ENCODE data around the gene AQP1. TPM values are rescaled to one million over a fixed set of nuclear protein-coding genes. Genes with fewer than 3 reads are reported as not detected.
A peak's percentile ranks its signal among the peaks of the same experiment; 100 is the strongest.

The AQP1 gene
- total and polyA plus RNA-seq, 7 donors, result 75.0 to 229 (median 97.8) TPM

GRCh38 chr7:30915751-30916150 lies 4.1 kb downstream of the AQP1 start:
- Histone ChIP-seq H3K27me3 (ENCODE audit: insufficient read depth in 3 of 3, low read length in 2 of 3) (no peaks in the 10 kb centered on the region), H3K4me3 (peak overlapping the region; percentile 60), H3K4me1 (peaks cover 22% of the 10 kb centered on the region), H3K36me3 (ENCODE audit: insufficient read depth in 1 of 2, low read depth in 1 of 2) (no peaks in the 10 kb centered on the region), H3K9me3 (no peaks in the 10 kb centered on the region), H3K27ac (peak overlapping the region; percentile 23)
- intact Hi-C loops (cut with DNase I), result no loop called here
- WGBS, 3 donors, result 72 to 81% (median 73%) methylated on average over 5 to 6 of the region's 6 CpGs
- ATAC-seq, result no peak
- peak in 1 of 2 donors; percentile 26 for DNase-seq
- TF ChIP-seq CTCF (IDR thresholded peaks at IDR 0.05), result no peak

- Histone ChIP-seq H3K36me3 (ENCODE audit: insufficient read depth in 1 of 2, low read depth in 1 of 2) (no peaks in the 10 kb centered on the region), H3K27ac (peak overlapping the region; percentile 23), H3K9me3 (no peaks in the 10 kb centered on the region), H3K4me3 (peak overlapping the region; percentile 60), H3K4me1 (peaks cover 27% of the 10 kb centered on the region), H3K27me3 (ENCODE audit: insufficient read depth in 3 of 3, low read length in 2 of 3) (no peaks in the 10 kb centered on the region)
- ATAC-seq (no peak), DNase-seq (no peak)
- no peak for TF ChIP-seq CTCF (IDR thresholded peaks at IDR 0.05)
- intact Hi-C loops (cut with DNase I), result no loop called here
- whole genome bisulfite sequencing, 3 donors, result 80 to 86% (median 82%) methylated on average over 3 of the region's 3 CpGs
These were observed 4.6 kb downstream of the AQP1 start for GRCh38 chr7:30916255-30916654.

GRCh38 chr7:30916767-30917166 lies 5.1 kb downstream of the AQP1 start:
- Histone ChIP-seq H3K27ac (no peak overlapping the region), H3K4me1 (peaks cover 32% of the 10 kb centered on the region)

GRCh38 chr7:30917216-30917893 lies 5.7 kb downstream of the AQP1 start:
- peaks cover 33% of the 10 kb centered on the region for H3K4me1 ChIP-seq

More at GRCh38 chr7:30916767-30917166, 5.1 kb downstream of the AQP1 start:
- no peak for ATAC-seq
- peak overlapping the region; percentile 60 for H3K4me3 ChIP-seq
- TF ChIP-seq CTCF (IDR thresholded peaks at IDR 0.05), result no peak
- WGBS, 3 donors, result 80 to 87% (median 85%) methylated on average over 7 of the region's 7 CpGs
- no peaks in the 10 kb centered on the region for H3K27me3 ChIP-seq (ENCODE audit: insufficient read depth in 3 of 3, low read length in 2 of 3)
- no peaks in the 10 kb centered on the region for H3K36me3 ChIP-seq (ENCODE audit: insufficient read depth in 1 of 2, low read depth in 1 of 2)
- intact Hi-C loops (cut with DNase I), result no loop called here
- H3K9me3 ChIP-seq, result no peaks in the 10 kb centered on the region
- DNase-seq, result peak in 1 of 2 donors; percentile 24

More at GRCh38 chr7:30917216-30917893, 5.7 kb downstream of the AQP1 start:
- Histone ChIP-seq H3K4me3 (peak overlapping the region; percentile 60), H3K9me3 (no peaks in the 10 kb centered on the region), H3K27ac (no peak overlapping the region), H3K27me3 (ENCODE audit: insufficient read depth in 3 of 3, low read length in 2 of 3) (no peaks in the 10 kb centered on the region), H3K36me3 (ENCODE audit: insufficient read depth in 1 of 2, low read depth in 1 of 2) (no peaks in the 10 kb centered on the region)
- 78 to 89% (median 81%) methylated on average over 4 of the region's 4 CpGs for WGBS, 3 donors
- ATAC-seq, result no peak
- no peak for TF ChIP-seq CTCF (IDR thresholded peaks at IDR 0.05)
- no peak for DNase-seq
- intact Hi-C loops (cut with DNase I), result no loop called here
